ENCODE results near the gene ACKR3.

ACKR3 gene

DNA sequence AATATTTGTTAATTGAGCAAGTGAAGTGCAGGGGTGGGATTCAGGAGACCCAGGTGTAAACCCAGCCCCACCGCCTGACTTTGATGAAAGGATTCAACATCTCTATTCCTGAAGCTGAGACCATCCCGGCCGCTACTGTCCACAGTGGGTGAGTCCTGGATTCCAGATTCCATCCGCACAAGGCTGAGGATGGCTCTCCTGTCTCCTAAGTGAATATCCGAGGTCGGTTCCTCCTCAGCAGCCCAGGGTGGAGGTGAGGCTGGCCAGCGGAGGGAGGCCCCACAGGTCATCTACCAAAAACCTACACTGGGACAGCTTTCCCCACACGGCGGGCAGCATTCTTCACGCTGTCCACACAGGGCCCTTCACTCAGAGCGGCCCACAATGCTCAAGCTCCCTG is 57.6 kb downstream of the ACKR3 start:
- Histone ChIP-seq H3K4me3 (ENCODE audit: control insufficient read depth in 1 of 7, extremely low read depth in 1 of 7, insufficient read depth in 4 of 7, low read depth in 2 of 7, low read length in 6 of 7) (no peak overlapping the region), H3K9me3 (ENCODE audit: control extremely low read depth in 1 of 5, control insufficient read depth in 4 of 5, insufficient read depth in 2 of 5, low read depth in 1 of 5, low read length in 4 of 5) (no peaks in the 10 kb centered on the region), H3K4me1 (ENCODE audit: control extremely low read depth in 1 of 4, control insufficient read depth in 4 of 4, insufficient read depth in 4 of 4, low read length in 3 of 4) (no peaks in the 10 kb centered on the region), H3K27ac (ENCODE audit: insufficient read depth in 1 of 2, low read depth in 1 of 2, low read length in 2 of 2, poor library complexity in 1 of 2, severe bottlenecking in 2 of 2) (no peak overlapping the region), H3K27me3 (replicated peaks in 2 of 5; ENCODE audit: control insufficient read depth in 4 of 5, insufficient read depth in 5 of 5, low read length in 4 of 5) (peaks cover 0 to 9% (median 0%) of the 10 kb centered on the region in 5 experiments), H3K36me3 (ENCODE audit: control insufficient read depth in 4 of 4, insufficient read depth in 4 of 4, low read length in 3 of 4) (no peaks in the 10 kb centered on the region)
- 96% methylated on average over 11 of the region's 11 CpGs for WGBS (ENCODE audit: insufficient coverage)
- CTCF ChIA-PET, result no interaction called here
- POLR2A ChIA-PET, result no interaction called here
- no peak for DNase-seq

DNA sequence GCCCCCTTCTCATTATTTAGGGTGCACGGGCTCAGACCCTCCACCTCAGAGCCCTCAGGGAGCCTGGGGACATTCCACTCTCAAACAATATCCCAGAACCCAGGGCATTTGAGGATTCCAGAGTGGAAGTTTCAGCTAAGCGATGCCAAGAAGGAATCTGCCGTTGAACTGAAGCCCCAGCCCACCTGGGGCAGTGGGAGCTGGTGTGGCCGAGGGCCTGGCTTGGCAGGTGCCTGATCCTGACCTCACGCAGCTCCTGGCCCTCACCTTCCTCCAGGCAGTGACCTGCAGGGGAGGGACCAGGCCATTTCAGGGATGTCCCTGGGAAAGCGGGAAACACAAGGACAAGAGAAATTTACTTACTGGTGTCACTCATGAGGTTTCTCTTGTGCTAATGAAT is 58.2 kb downstream of the ACKR3 start:
- ChIA-PET CTCF (no interaction called here), POLR2A (no interaction called here)
- Histone ChIP-seq H3K27me3 (replicated peaks in 2 of 5; ENCODE audit: control insufficient read depth in 4 of 5, insufficient read depth in 5 of 5, low read length in 4 of 5) (peaks cover 0 to 9% (median 0%) of the 10 kb centered on the region in 5 experiments), H3K4me1 (ENCODE audit: control extremely low read depth in 1 of 4, control insufficient read depth in 4 of 4, insufficient read depth in 4 of 4, low read length in 3 of 4) (no peaks in the 10 kb centered on the region), H3K36me3 (ENCODE audit: control insufficient read depth in 4 of 4, insufficient read depth in 4 of 4, low read length in 3 of 4) (no peaks in the 10 kb centered on the region), H3K27ac (ENCODE audit: insufficient read depth in 1 of 2, low read depth in 1 of 2, low read length in 2 of 2, poor library complexity in 1 of 2, severe bottlenecking in 2 of 2) (no peak overlapping the region), H3K9me3 (ENCODE audit: control extremely low read depth in 1 of 5, control insufficient read depth in 4 of 5, insufficient read depth in 2 of 5, low read depth in 1 of 5, low read length in 4 of 5) (no peaks in the 10 kb centered on the region), H3K4me3 (ENCODE audit: control insufficient read depth in 1 of 7, extremely low read depth in 1 of 7, insufficient read depth in 4 of 7, low read depth in 2 of 7, low read length in 6 of 7) (no peak overlapping the region)
- 100% methylated on average over 3 of the region's 6 CpGs for WGBS (ENCODE audit: insufficient coverage)
- no peak for DNase-seq

DNA sequence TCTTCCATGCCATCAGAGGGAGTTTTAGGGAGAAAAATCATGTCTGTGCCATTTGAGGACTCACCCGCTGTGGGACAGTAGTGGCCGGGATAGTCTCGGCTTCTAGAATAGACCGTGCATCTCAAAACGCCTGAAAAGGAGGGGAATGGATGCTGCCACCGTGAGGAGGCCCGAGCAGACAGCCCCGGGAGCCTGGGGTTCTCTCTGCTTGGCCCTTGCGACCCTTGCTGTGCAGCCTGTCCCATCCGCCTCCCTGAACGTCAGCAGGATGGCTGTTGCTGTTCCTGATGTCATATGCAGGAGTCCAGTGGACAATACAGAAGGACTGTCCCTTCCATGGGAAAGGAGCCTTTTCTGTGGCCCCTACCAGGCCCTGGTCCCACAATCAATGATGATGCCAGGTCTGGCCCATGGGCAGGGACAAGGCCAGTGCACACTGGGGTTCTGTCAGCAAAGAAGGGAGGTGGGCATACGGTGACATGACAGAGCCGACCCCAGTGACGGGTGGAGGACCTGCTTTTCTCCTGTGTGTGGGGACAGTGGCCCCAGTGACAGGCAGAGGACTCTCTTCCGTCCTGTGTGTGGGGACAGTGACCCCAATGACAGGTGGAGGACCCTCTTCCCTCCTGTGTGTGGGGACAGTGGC is 58.8 kb downstream of the ACKR3 start:
- POLR2A ChIA-PET, result no interaction called here
- Histone ChIP-seq H3K9me3 (ENCODE audit: control extremely low read depth in 1 of 5, control insufficient read depth in 4 of 5, insufficient read depth in 2 of 5, low read depth in 1 of 5, low read length in 4 of 5) (no peaks in the 10 kb centered on the region), H3K4me3 (ENCODE audit: control insufficient read depth in 1 of 7, extremely low read depth in 1 of 7, insufficient read depth in 4 of 7, low read depth in 2 of 7, low read length in 6 of 7) (no peak overlapping the region), H3K27ac (ENCODE audit: insufficient read depth in 1 of 2, low read depth in 1 of 2, low read length in 2 of 2, poor library complexity in 1 of 2, severe bottlenecking in 2 of 2) (no peak overlapping the region), H3K4me1 (ENCODE audit: control extremely low read depth in 1 of 4, control insufficient read depth in 4 of 4, insufficient read depth in 4 of 4, low read length in 3 of 4) (no peaks in the 10 kb centered on the region), H3K36me3 (ENCODE audit: control insufficient read depth in 4 of 4, insufficient read depth in 4 of 4, low read length in 3 of 4) (no peaks in the 10 kb centered on the region), H3K27me3 (replicated peaks in 2 of 5; ENCODE audit: control insufficient read depth in 4 of 5, insufficient read depth in 5 of 5, low read length in 4 of 5) (peaks cover 0 to 9% (median 0%) of the 10 kb centered on the region in 5 experiments)
- CTCF ChIA-PET, result no interaction called here
- DNase-seq, result no peak
- WGBS (ENCODE audit: insufficient coverage), result 97% methylated on average over 15 of the region's 15 CpGs

DNA sequence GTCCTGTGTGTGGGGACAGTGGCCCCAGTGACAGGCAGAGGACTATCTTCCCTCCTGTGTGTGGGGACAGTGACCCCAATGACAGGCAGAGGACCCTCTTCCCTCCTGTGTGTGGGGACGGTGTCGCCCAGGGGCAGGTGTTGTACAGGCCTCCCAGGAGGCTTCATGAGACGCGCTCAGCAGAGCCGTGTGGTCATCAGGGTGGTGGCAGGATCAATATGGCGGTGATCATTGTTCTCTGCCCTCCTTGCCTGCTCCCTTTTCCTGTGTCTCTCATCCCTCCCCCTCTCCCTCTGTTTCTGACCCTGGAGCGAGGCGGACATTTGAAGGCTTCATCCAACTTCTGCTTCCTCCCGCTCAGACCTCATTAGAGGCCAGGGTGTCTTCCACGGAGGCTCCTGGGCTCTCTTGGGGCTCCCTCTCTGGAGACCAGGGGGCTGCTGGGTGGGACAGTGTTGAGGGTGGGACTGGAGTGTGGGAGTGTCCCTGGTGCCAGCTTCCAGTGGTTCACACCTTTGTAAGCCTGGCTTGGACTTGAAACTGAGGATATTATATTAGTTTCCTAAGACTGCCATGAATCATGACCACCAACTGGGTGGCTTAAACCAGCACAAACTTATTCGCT is 59.5 kb downstream of the ACKR3 start:
- no peak overlapping the region for H3K4me3 ChIP-seq (ENCODE audit: control insufficient read depth in 1 of 7, extremely low read depth in 1 of 7, insufficient read depth in 4 of 7, low read depth in 2 of 7, low read length in 6 of 7)
- POLR2A ChIA-PET, result no interaction called here
- H3K27me3 ChIP-seq (replicated peaks in 2 of 5; ENCODE audit: control insufficient read depth in 4 of 5, insufficient read depth in 5 of 5, low read length in 4 of 5), result peaks cover 0 to 7% (median 0%) of the 10 kb centered on the region in 5 experiments
- H3K9me3 ChIP-seq (ENCODE audit: control extremely low read depth in 1 of 5, control insufficient read depth in 4 of 5, insufficient read depth in 2 of 5, low read depth in 1 of 5, low read length in 4 of 5), result no peaks in the 10 kb centered on the region
- H3K27ac ChIP-seq (ENCODE audit: insufficient read depth in 1 of 2, low read depth in 1 of 2, low read length in 2 of 2, poor library complexity in 1 of 2, severe bottlenecking in 2 of 2), result no peak overlapping the region
- H3K36me3 ChIP-seq (ENCODE audit: control insufficient read depth in 4 of 4, insufficient read depth in 4 of 4, low read length in 3 of 4), result no peaks in the 10 kb centered on the region
- no peaks in the 10 kb centered on the region for H3K4me1 ChIP-seq (ENCODE audit: control extremely low read depth in 1 of 4, control insufficient read depth in 4 of 4, insufficient read depth in 4 of 4, low read length in 3 of 4)
- 90% methylated on average over 6 of the region's 11 CpGs for WGBS (ENCODE audit: insufficient coverage)
- CTCF ChIA-PET, result no interaction called here
- no peak for DNase-seq

DNA sequence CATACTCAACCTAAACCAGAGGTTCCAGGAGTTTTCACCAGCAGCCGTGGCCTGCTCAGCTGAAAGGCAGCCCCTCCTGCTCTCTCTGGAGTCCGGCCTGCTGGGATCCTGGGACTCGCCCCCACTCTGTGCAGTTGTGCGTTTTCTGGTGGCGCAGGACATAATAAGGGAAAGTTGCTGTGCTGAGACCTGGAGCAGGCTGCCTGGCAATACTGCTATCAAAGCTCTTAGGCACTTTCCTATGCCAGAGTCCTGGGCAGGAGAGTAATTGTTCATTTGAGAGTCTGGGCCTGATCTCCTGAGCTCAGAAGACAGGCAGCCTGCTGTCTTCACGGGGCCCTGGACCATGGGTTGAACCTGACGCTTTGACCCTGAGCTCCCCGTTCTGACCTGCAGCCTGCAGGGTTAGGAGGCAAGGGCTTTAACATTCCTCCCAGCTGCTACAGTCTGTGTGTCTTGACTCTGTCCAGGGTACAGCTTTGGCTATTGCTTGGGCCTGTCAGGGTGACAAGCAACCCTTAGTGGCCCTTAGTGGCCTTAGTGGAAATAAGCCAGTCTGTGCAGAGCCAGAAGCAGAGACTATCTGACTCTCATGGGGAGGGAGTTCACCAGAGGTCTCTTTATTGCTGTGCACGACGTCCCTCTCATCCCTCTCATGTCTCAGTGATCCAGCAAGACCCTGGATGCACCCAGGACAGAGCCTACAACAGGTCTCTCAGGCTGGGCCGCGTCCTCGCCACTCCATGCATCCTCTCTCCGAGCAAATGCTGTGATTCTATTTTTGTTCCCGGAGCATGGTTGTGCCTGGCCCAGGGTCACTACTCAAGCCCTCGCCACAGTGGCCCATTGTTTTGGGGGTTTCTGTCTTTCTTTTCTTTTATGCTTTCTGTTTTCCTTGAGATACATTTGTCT is 60.6 kb downstream of the ACKR3 start:
- no peak overlapping the region for H3K27ac ChIP-seq (ENCODE audit: insufficient read depth in 1 of 2, low read depth in 1 of 2, low read length in 2 of 2, poor library complexity in 1 of 2, severe bottlenecking in 2 of 2)
- no peak for DNase-seq
- H3K27me3 ChIP-seq (replicated peaks in 2 of 5; ENCODE audit: control insufficient read depth in 4 of 5, insufficient read depth in 5 of 5, low read length in 4 of 5), result peaks cover 0 to 5% (median 0%) of the 10 kb centered on the region in 5 experiments
- no peaks in the 10 kb centered on the region for H3K9me3 ChIP-seq (ENCODE audit: control extremely low read depth in 1 of 5, control insufficient read depth in 4 of 5, insufficient read depth in 2 of 5, low read depth in 1 of 5, low read length in 4 of 5)
- H3K36me3 ChIP-seq (ENCODE audit: control insufficient read depth in 4 of 4, insufficient read depth in 4 of 4, low read length in 3 of 4), result no peaks in the 10 kb centered on the region
- WGBS (ENCODE audit: insufficient coverage), result 93% methylated on average over 15 of the region's 16 CpGs
- no peaks in the 10 kb centered on the region for H3K4me1 ChIP-seq (ENCODE audit: control extremely low read depth in 1 of 4, control insufficient read depth in 4 of 4, insufficient read depth in 4 of 4, low read length in 3 of 4)
- H3K4me3 ChIP-seq (ENCODE audit: control insufficient read depth in 1 of 7, extremely low read depth in 1 of 7, insufficient read depth in 4 of 7, low read depth in 2 of 7, low read length in 6 of 7), result no peak overlapping the region
- ChIA-PET CTCF (no interaction called here), POLR2A (no interaction called here)

DNA sequence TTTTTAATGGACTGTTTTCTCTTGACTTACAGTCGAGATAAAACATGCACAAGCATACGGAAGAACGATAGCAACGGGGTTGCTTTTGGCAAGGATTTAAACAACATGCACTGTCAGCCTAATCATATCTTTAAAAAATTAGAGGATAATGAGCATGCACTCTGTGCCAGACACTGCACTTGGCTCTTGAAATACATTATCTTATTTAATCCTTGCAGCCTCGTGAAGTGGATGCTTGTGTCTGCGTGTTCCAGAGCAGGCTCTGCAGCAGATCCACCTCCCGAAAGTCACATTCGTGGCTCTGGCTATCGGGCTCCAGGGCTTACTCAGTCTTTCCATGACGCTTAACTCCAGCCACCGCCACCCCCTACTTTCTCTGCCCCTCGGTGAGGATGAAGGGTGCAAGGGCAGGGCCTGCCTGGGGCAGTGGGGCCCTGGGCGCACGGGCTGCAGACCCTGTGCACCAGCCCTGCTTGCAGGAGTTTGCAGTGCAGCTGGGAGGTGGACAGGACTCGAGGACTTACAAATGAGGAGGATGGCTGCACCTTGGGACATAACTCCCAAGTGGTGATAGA is 61.7 kb downstream of the ACKR3 start:
- CTCF ChIA-PET, result no interaction called here
- Histone ChIP-seq H3K27me3 (replicated peaks in 2 of 5; ENCODE audit: control insufficient read depth in 4 of 5, insufficient read depth in 5 of 5, low read length in 4 of 5) (peaks cover 0 to 5% (median 0%) of the 10 kb centered on the region in 5 experiments), H3K27ac (ENCODE audit: insufficient read depth in 1 of 2, low read depth in 1 of 2, low read length in 2 of 2, poor library complexity in 1 of 2, severe bottlenecking in 2 of 2) (no peak overlapping the region), H3K9me3 (ENCODE audit: control extremely low read depth in 1 of 5, control insufficient read depth in 4 of 5, insufficient read depth in 2 of 5, low read depth in 1 of 5, low read length in 4 of 5) (no peaks in the 10 kb centered on the region), H3K36me3 (ENCODE audit: control insufficient read depth in 4 of 4, insufficient read depth in 4 of 4, low read length in 3 of 4) (no peaks in the 10 kb centered on the region), H3K4me1 (ENCODE audit: control extremely low read depth in 1 of 4, control insufficient read depth in 4 of 4, insufficient read depth in 4 of 4, low read length in 3 of 4) (no peaks in the 10 kb centered on the region), H3K4me3 (ENCODE audit: control insufficient read depth in 1 of 7, extremely low read depth in 1 of 7, insufficient read depth in 4 of 7, low read depth in 2 of 7, low read length in 6 of 7) (no peak overlapping the region)
- POLR2A ChIA-PET, result no interaction called here
- DNase-seq, result no peak
- WGBS (ENCODE audit: insufficient coverage), result 96% methylated on average over 11 of the region's 15 CpGs

DNA sequence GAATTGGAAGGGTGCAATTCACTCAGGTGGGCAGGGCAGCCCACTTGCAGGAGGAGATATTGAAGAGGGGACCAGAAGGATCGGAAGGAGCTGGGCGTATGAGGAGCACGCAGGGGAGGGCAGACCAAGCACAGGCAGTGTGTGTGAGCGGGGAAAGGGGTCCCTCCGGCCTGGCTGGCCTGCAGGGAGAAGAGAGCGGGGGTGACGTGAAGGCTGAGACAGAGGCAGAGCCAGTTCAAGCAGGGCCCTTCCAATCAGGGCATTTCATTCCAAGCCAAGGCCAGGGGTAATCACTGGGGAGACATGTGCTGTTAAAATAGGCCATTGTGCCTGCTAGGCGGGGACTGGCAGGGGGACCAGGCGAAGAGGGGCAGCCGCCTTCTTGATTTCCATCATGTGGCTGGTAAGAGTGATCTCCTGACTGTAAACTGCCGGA is 62.2 kb downstream of the ACKR3 start:
- Histone ChIP-seq H3K27me3 (replicated peaks in 2 of 5; ENCODE audit: control insufficient read depth in 4 of 5, insufficient read depth in 5 of 5, low read length in 4 of 5) (peaks cover 0 to 5% (median 0%) of the 10 kb centered on the region in 5 experiments), H3K36me3 (ENCODE audit: control insufficient read depth in 4 of 4, insufficient read depth in 4 of 4, low read length in 3 of 4) (no peaks in the 10 kb centered on the region), H3K27ac (ENCODE audit: insufficient read depth in 1 of 2, low read depth in 1 of 2, low read length in 2 of 2, poor library complexity in 1 of 2, severe bottlenecking in 2 of 2) (no peak overlapping the region), H3K4me1 (ENCODE audit: control extremely low read depth in 1 of 4, control insufficient read depth in 4 of 4, insufficient read depth in 4 of 4, low read length in 3 of 4) (no peaks in the 10 kb centered on the region), H3K9me3 (ENCODE audit: control extremely low read depth in 1 of 5, control insufficient read depth in 4 of 5, insufficient read depth in 2 of 5, low read depth in 1 of 5, low read length in 4 of 5) (no peaks in the 10 kb centered on the region), H3K4me3 (ENCODE audit: control insufficient read depth in 1 of 7, extremely low read depth in 1 of 7, insufficient read depth in 4 of 7, low read depth in 2 of 7, low read length in 6 of 7) (no peak overlapping the region)
- CTCF ChIA-PET, result no interaction called here
- WGBS (ENCODE audit: insufficient coverage), result 93% methylated on average over 7 of the region's 11 CpGs
- no peak for DNase-seq
- POLR2A ChIA-PET, result no interaction called here

All from common myeloid progenitor, CD34-positive (primary cell).